Hematopoietic multipotent progenitor cell treated with erythropoietin and hydrocortisone succinate and interleukin-3 and kit ligand, for 4 days (in vitro differentiated cells): ENCODE results near the gene KRTAP4-3.
A peak's percentile ranks its signal among the peaks of the same experiment; 100 is the strongest.
"Not testable (repeated sequence)": the region's sequence is repeated elsewhere in the genome, so short reads cannot be mapped to it uniquely, and the experiment has no call there.

ENCODE experiments used
- DNase-seq: peaks from one replicate; pipeline ENCODE4 v3.0.0-alpha.2; 2015

KRTAP4-3 gene

GRCh38 chr17:41150026-41150425 lies 18.0 kb downstream of the KRTAP4-3 start:
- DNase-seq: no peak

- no peak for DNase-seq
Measured at GRCh38 chr17:41149652-41149985, 18.4 kb downstream of the KRTAP4-3 start, which contains the start of gene KRTAP4-5. Gene KRTAP4-5, minus strand, starts transcription at chr17:41149825. Its CDS starts 58 bp downstream, at chr17:41149767.

GRCh38 chr17:41148971-41149651 lies 18.9 kb downstream of the KRTAP4-3 start:
- DNase-seq: not testable (repeated sequence)

GRCh38 chr17:41147531-41148204 lies 20.4 kb downstream of the KRTAP4-3 start:
- no peak for DNase-seq

GRCh38 chr17:41145261-41145660 lies 22.8 kb downstream of the KRTAP4-3 start:
- DNase-seq: no peak

GRCh38 chr17:41144846-41145245 lies 23.2 kb downstream of the KRTAP4-3 start:
- no peak for DNase-seq

- no peak for DNase-seq
Measured at GRCh38 chr17:41141361-41141760, 26.7 kb downstream of the KRTAP4-3 start.

- DNase-seq: no peak
Measured at GRCh38 chr17:41140360-41141131, 27.5 kb downstream of the KRTAP4-3 start, which contains the start of gene KRTAP4-6. Gene KRTAP4-6, minus strand, starts transcription at chr17:41140544. Its CDS starts 57 bp downstream, at chr17:41140487.

GRCh38 chr17:41139865-41140264 lies 28.2 kb downstream of the KRTAP4-3 start:
- DNase-seq: not testable (repeated sequence)

GRCh38 chr17:41133880-41134735 lies 33.9 kb downstream of the KRTAP4-3 start:
- no peak for DNase-seq

GRCh38 chr17:41131979-41132378 lies 36.0 kb downstream of the KRTAP4-3 start:
- no peak for DNase-seq

- no peak for DNase-seq
Measured at GRCh38 chr17:41127371-41127770, 40.6 kb downstream of the KRTAP4-3 start.

- DNase-seq: no peak
Measured at GRCh38 chr17:41126412-41126811, 41.6 kb downstream of the KRTAP4-3 start.

GRCh38 chr17:41125064-41125463 lies 43.0 kb downstream of the KRTAP4-3 start:
- no peak for DNase-seq

- not testable (repeated sequence) for DNase-seq
Measured at GRCh38 chr17:41123991-41124371, 44.0 kb downstream of the KRTAP4-3 start, which contains the start of gene KRTAP4-12. Gene KRTAP4-12, minus strand, starts transcription at chr17:41124182. Its CDS starts 60 bp downstream, at chr17:41124122.

GRCh38 chr17:41123292-41123990 lies 44.6 kb downstream of the KRTAP4-3 start:
- not testable (repeated sequence) for DNase-seq

- no peak for DNase-seq
Measured at GRCh38 chr17:41121742-41122141, 46.3 kb downstream of the KRTAP4-3 start.

GRCh38 chr17:41119696-41120690 lies 48.0 kb downstream of the KRTAP4-3 start:
- DNase-seq: peak; percentile 55

GRCh38 chr17:41118721-41119120 lies 49.3 kb downstream of the KRTAP4-3 start:
- DNase-seq: no peak

- DNase-seq: not testable (repeated sequence)
Measured at GRCh38 chr17:41117846-41118386, 50.1 kb downstream of the KRTAP4-3 start, which contains the start of gene KRTAP4-11. Gene KRTAP4-11, minus strand, starts transcription at chr17:41118373. Its CDS starts 58 bp downstream, at chr17:41118315.
